CD14-positive monocyte (primary cell): ENCODE results near the gene OSTF1. TPM values are rescaled to one million over a fixed set of nuclear protein-coding genes. Genes with fewer than 3 reads are reported as not detected.
A peak's percentile ranks its signal among the peaks of the same experiment; 100 is the strongest.

Source experiments
- DNase-seq, 3 donors: peaks; one replicate each; pipeline ENCODE4 v3.0.0-alpha.2; 2011 to 2022
- H2AFZ ChIP-seq: 2 replicates; pipeline ENCODE4 v1.6.0; 2012; ENCODE audit warnings: mild to moderate bottlenecking, low read depth, low read length, inconsistent platforms; ENCODE audit not compliant: insufficient read depth, poor library complexity, severe bottlenecking
- H3K27ac ChIP-seq, 2 donors: 1 replicate in 1 of 2; 2 replicates in 1 of 2; pipeline ENCODE4 v1.5.1; 2012 to 2013; ENCODE audit warnings: low read length in 2 of 2, control low read depth in 1 of 2, inconsistent platforms in 1 of 2, low read depth in 1 of 2, mild to moderate bottlenecking in 1 of 2
- H3K27me3 ChIP-seq, 2 donors: one replicate each; pipeline versions ENCODE4 v1.6.0 to v1.6.1; 2011 to 2013; ENCODE audit warnings: low read length in 2 of 2; ENCODE audit not compliant: control insufficient read depth in 2 of 2, insufficient read depth in 2 of 2
- H3K36me3 ChIP-seq, 2 donors: replicated peaks in 1 of 2; 1 replicate in 1 of 2; 2 replicates in 1 of 2; pipeline versions ENCODE4 v1.5.1 to v1.6.1; 2012 to 2013; ENCODE audit warnings: low read length in 2 of 2, control low read depth in 1 of 2, inconsistent platforms in 1 of 2, mild to moderate bottlenecking in 1 of 2; ENCODE audit not compliant: insufficient read depth in 2 of 2, control insufficient read depth in 1 of 2
- H3K4me1 ChIP-seq, 2 donors: 1 replicate in 1 of 2; 2 replicates in 1 of 2; pipeline versions ENCODE4 v1.5.1 to v1.6.1; 2012 to 2013; ENCODE audit warnings: low read length in 2 of 2, control low read depth in 1 of 2, inconsistent platforms in 1 of 2, mild to moderate bottlenecking in 1 of 2, moderate library complexity in 1 of 2; ENCODE audit not compliant: insufficient read depth in 2 of 2, control insufficient read depth in 1 of 2
- H3K4me2 ChIP-seq: replicated peaks from 2 replicates; pipeline ENCODE3; 2012; ENCODE audit warnings: low read length, moderate library complexity, mild to moderate bottlenecking; ENCODE audit not compliant: poor library complexity, severe bottlenecking; ENCODE audit errors: extremely low read depth
- H3K4me3 ChIP-seq, 3 experiments: fragments of 200-600 bp in 1 of 3; sonication (generic) in 1 of 3; replicated peaks in 1 of 3; 1 replicate in 2 of 3; 2 replicates in 1 of 3; pipeline ENCODE4 v1.5.1; 2011 to 2013; ENCODE audit warnings: low read length in 3 of 3, mild to moderate bottlenecking in 3 of 3, control low read depth in 2 of 3, low read depth in 2 of 3, inconsistent platforms in 1 of 3, moderate library complexity in 1 of 3
- H3K79me2 ChIP-seq: 2 replicates; pipeline ENCODE4 v1.6.0; 2012; ENCODE audit warnings: mild to moderate bottlenecking, control low read depth, inconsistent platforms, low read length, moderate library complexity; ENCODE audit not compliant: insufficient read depth
- H3K9ac ChIP-seq: 2 replicates; pipeline ENCODE4 v1.6.0; 2017; ENCODE audit warnings: low read length, mild to moderate bottlenecking; ENCODE audit not compliant: insufficient read depth, poor library complexity, severe bottlenecking
- H3K9me3 ChIP-seq, 2 donors: replicated peaks in 1 of 2; 1 replicate in 1 of 2; 2 replicates in 1 of 2; pipeline versions ENCODE4 v1.5.1 to v1.6.1; 2012 to 2013; ENCODE audit warnings: low read length in 2 of 2, control low read depth in 1 of 2; ENCODE audit not compliant: control insufficient read depth in 1 of 2, insufficient read depth in 1 of 2
- H4K20me1 ChIP-seq: 2 replicates; pipeline ENCODE4 v1.6.0; 2012; ENCODE audit warnings: mild to moderate bottlenecking, low read length, control low read depth, moderate library complexity; ENCODE audit not compliant: insufficient read depth
- H3K27ac Mint-ChIP-seq, 7 donors: one replicate each; pipeline ENCODE4 v1.8.0; 2020; ENCODE audit warnings: mild to moderate bottlenecking in 7 of 7, mixed read lengths in 7 of 7, moderate library complexity in 6 of 7, inconsistent platforms in 2 of 7
- H3K27me3 Mint-ChIP-seq, 3 donors: one replicate each; pipeline ENCODE4 v1.8.0; 2021 to 2022; ENCODE audit warnings: low read depth in 3 of 3, mild to moderate bottlenecking in 3 of 3, mixed read lengths in 3 of 3, moderate library complexity in 3 of 3, inconsistent platforms in 1 of 3
- H3K36me3 Mint-ChIP-seq, 2 donors: one replicate each; pipeline ENCODE4 v1.8.0; 2020; ENCODE audit warnings: mixed read lengths in 2 of 2, inconsistent platforms in 1 of 2, mild to moderate bottlenecking in 1 of 2
- H3K4me1 Mint-ChIP-seq: one replicate; pipeline ENCODE4 v1.8.0; 2020; ENCODE audit warnings: mild to moderate bottlenecking, mixed read lengths
- H3K4me3 Mint-ChIP-seq, 2 donors: one replicate each; pipeline ENCODE4 v1.8.0; 2020; ENCODE audit warnings: mild to moderate bottlenecking in 2 of 2, mixed read lengths in 2 of 2, moderate library complexity in 1 of 2
- H3K9me3 Mint-ChIP-seq, 7 donors: one replicate each; pipeline ENCODE4 v1.8.0; 2020 to 2022; ENCODE audit warnings: mixed read lengths in 7 of 7, mild to moderate bottlenecking in 6 of 7, moderate library complexity in 6 of 7, inconsistent platforms in 2 of 7
- CTCF ChIP-seq: fragments of 200-600 bp; IDR thresholded peaks from one replicate; pipeline ENCODE4 v1.8.0; 2022; ENCODE audit warnings: antibody characterized with exemption, mild to moderate bottlenecking
- WGBS: methylation state at CpG from one replicate; pipeline ENCODE4 v1.1.5; 2013; ENCODE audit warnings: missing lambda C conversion rate; ENCODE audit not compliant: insufficient coverage; 5-methylcytosine and 5-hydroxymethylcytosine counted together
- intact Hi-C, 2 donors: fragments of 100-400 bp; cut with micrococcal nuclease; formaldehyde crosslinking; loops; one replicate each; pipeline versions ENCODE4 v1.15.0 to v1.15.1; 2023
- polyA plus RNA-seq, 3 donors: library from polyadenylated mRNA; depleted of rRNA in 1 of 3; unstranded in 2 of 3; stranded (reverse) in 1 of 3; fragments of 300-500 nt in 2 of 3; fragments of >200 nt in 1 of 3; fragmentation: Illumina TruSeq in 2 of 3; gene quantifications; 1 replicate in 2 of 3; 2 replicates in 1 of 3; pipeline ENCODE4 v1.2.3, GENCODE V29; 2012 to 2021

Gene OSTF1
- polyA plus RNA-seq, 3 donors = 59.8 to 296 (median 240) TPM

GRCh38 chr9:75131700-75132099 lies 43.4 kb downstream of the OSTF1 start:
- Histone ChIP-seq H3K4me1 (peaks cover 10 to 14% of the 10 kb centered on the region in 2 donors), H3K9ac (no peak overlapping the region), H2AFZ (no peak overlapping the region), H3K27me3 (no peaks in the 10 kb centered on the region), H3K9me3 (no peaks in the 10 kb centered on the region), H4K20me1 (peaks cover 92% of the 10 kb centered on the region), H3K36me3 (peaks cover 75 to 91% of the 10 kb centered on the region in 2 donors), H3K4me2 (no peak overlapping the region), H3K79me2 (peaks cover 46% of the 10 kb centered on the region), H3K27ac (peak overlapping the region in 1 of 2 donors; percentile 77), H3K4me3 (no peak overlapping the region)
- intact Hi-C loops = no loop called here
- 83% methylated on average over 1 of the region's 3 CpGs for WGBS
- no peak for TF ChIP-seq CTCF
- no peak for DNase-seq
- no peak overlapping the region for H3K4me3 Mint-ChIP-seq
- H3K9me3 Mint-ChIP-seq = no peaks in the 10 kb centered on the region
- peak overlapping the region; percentile 56 to 84 (median 64) for H3K27ac Mint-ChIP-seq
- H3K36me3 Mint-ChIP-seq = peaks cover 73 to 84% of the 10 kb centered on the region in 2 donors
- peaks cover 18% of the 10 kb centered on the region for H3K4me1 Mint-ChIP-seq
- H3K27me3 Mint-ChIP-seq = no peaks in the 10 kb centered on the region

DNA sequence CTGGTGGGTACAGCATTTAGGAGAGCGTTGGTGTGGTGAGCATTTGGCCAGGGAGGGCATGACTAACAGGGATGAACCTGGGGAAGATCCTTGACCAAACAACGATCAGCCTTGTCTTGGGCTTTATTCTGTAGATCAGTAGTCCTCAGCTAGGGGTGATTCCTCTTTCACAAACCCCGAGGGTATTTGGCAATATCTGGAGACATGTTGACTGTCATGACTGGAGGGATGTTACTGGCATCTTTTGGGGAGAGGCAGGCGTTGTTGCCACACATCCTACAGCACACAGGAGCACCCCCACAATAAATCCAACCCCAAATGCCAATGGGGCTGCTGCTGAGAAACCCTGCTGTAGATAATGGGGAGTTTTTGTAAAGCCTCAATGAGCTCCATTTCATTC lies 43.9 kb downstream of the OSTF1 start:
- H3K4me2 ChIP-seq = no peak overlapping the region
- H3K4me3 ChIP-seq = no peak overlapping the region
- intact Hi-C loops = no loop called here
- peaks cover 10 to 18% of the 10 kb centered on the region in 2 donors for H3K4me1 ChIP-seq
- peaks cover 81 to 95% of the 10 kb centered on the region in 2 donors for H3K36me3 ChIP-seq
- no peaks in the 10 kb centered on the region for H3K9me3 ChIP-seq
- H3K9me3 Mint-ChIP-seq = no peaks in the 10 kb centered on the region
- no peaks in the 10 kb centered on the region for H3K27me3 ChIP-seq
- peaks cover 79 to 89% of the 10 kb centered on the region in 2 donors for H3K36me3 Mint-ChIP-seq
- TF ChIP-seq CTCF = no peak
- H3K27ac ChIP-seq = peak overlapping the region in 1 of 2 donors; percentile 77
- H3K9ac ChIP-seq = no peak overlapping the region
- peaks cover 22% of the 10 kb centered on the region for H3K4me1 Mint-ChIP-seq
- peak in 2 of 3 donors; percentile 44 to 51 for DNase-seq
- H3K27me3 Mint-ChIP-seq = no peaks in the 10 kb centered on the region
- H4K20me1 ChIP-seq = peaks cover 92% of the 10 kb centered on the region
- no peak overlapping the region for H3K4me3 Mint-ChIP-seq
- H3K79me2 ChIP-seq = peaks cover 44% of the 10 kb centered on the region
- H3K27ac Mint-ChIP-seq = peak overlapping the region; percentile 56 to 84 (median 68)
- H2AFZ ChIP-seq = no peak overlapping the region
- WGBS = 0% methylated on average over 1 of the region's 4 CpGs
